ENCODE results near the gene SFXN5.

The SFXN5 gene

GRCh38 chr2:73091164-73091563 lies 19.7 kb upstream of the SFXN5 start:
- no peak for TF ChIP-seq EZH2phosphoT487 (conservative IDR thresholded peaks at IDR 0.05; ENCODE audit: low read length)
- TF ChIP-seq, protein P1, sequence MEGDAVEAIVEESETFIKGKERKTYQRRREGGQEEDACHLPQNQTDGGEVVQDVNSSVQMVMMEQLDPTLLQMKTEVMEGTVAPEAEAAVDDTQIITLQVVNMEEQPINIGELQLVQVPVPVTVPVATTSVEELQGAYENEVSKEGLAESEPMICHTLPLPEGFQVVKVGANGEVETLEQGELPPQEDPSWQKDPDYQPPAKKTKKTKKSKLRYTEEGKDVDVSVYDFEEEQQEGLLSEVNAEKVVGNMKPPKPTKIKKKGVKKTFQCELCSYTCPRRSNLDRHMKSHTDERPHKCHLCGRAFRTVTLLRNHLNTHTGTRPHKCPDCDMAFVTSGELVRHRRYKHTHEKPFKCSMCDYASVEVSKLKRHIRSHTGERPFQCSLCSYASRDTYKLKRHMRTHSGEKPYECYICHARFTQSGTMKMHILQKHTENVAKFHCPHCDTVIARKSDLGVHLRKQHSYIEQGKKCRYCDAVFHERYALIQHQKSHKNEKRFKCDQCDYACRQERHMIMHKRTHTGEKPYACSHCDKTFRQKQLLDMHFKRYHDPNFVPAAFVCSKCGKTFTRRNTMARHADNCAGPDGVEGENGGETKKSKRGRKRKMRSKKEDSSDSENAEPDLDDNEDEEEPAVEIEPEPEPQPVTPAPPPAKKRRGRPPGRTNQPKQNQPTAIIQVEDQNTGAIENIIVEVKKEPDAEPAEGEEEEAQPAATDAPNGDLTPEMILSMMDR (IDR thresholded peaks at IDR 0.05; ENCODE audit: insufficient read depth, low read length, poor library complexity, severe bottlenecking) = no peak
- no peaks in the 10 kb centered on the region for H3K27me3 ChIP-seq (ENCODE audit: low read length)
- no peak overlapping the region for H3K27ac ChIP-seq (ENCODE audit: low read depth, low read length)
- H3K9ac ChIP-seq (ENCODE audit: low read length) = no peak overlapping the region
- H3K4me2 ChIP-seq (ENCODE audit: low read depth, low read length, poor library complexity, severe bottlenecking) = no peak overlapping the region
- no peak overlapping the region for H3K4me3 ChIP-seq (ENCODE audit: insufficient read depth, low read length, poor library complexity, severe bottlenecking)
- H4K20me1 ChIP-seq (ENCODE audit: low read depth, low read length) = no peaks in the 10 kb centered on the region
- H3K36me3 ChIP-seq (ENCODE audit: low read length) = no peaks in the 10 kb centered on the region
- H3F3A ChIP-seq (ENCODE audit: insufficient read depth) = no peaks in the 10 kb centered on the region
- H3K9me2 ChIP-seq (replicated peaks; ENCODE audit: insufficient read depth, low read length) = no peaks in the 10 kb centered on the region
- no peaks in the 10 kb centered on the region for H3K9me3 ChIP-seq (ENCODE audit: insufficient read depth, low read length)
- no peaks in the 10 kb centered on the region for H3K79me2 ChIP-seq (ENCODE audit: insufficient read depth, low read length)
- H2AFZ ChIP-seq (ENCODE audit: low read depth, low read length, severe bottlenecking) = no peak overlapping the region

- Histone ChIP-seq H3F3A (ENCODE audit: insufficient read depth) (no peaks in the 10 kb centered on the region), H3K27me3 (ENCODE audit: low read length) (no peaks in the 10 kb centered on the region), H2AFZ (ENCODE audit: low read depth, low read length, severe bottlenecking) (no peak overlapping the region), H4K20me1 (ENCODE audit: low read depth, low read length) (no peaks in the 10 kb centered on the region), H3K79me2 (ENCODE audit: insufficient read depth, low read length) (no peaks in the 10 kb centered on the region), H3K4me3 (ENCODE audit: insufficient read depth, low read length, poor library complexity, severe bottlenecking) (no peak overlapping the region), H3K27ac (ENCODE audit: low read depth, low read length) (no peak overlapping the region), H3K9me2 (replicated peaks; ENCODE audit: insufficient read depth, low read length) (no peaks in the 10 kb centered on the region), H3K4me2 (ENCODE audit: low read depth, low read length, poor library complexity, severe bottlenecking) (no peak overlapping the region), H3K36me3 (ENCODE audit: low read length) (no peaks in the 10 kb centered on the region), H3K9me3 (ENCODE audit: insufficient read depth, low read length) (no peaks in the 10 kb centered on the region), H3K9ac (ENCODE audit: low read length) (no peak overlapping the region)
- TF ChIP-seq EZH2phosphoT487 (conservative IDR thresholded peaks at IDR 0.05; ENCODE audit: low read length) = no peak
- TF ChIP-seq, protein P1 (IDR thresholded peaks at IDR 0.05; ENCODE audit: insufficient read depth, low read length, poor library complexity, severe bottlenecking) = no peak
These were observed 17.9 kb upstream of the SFXN5 start for GRCh38 chr2:73089270-73090030.

DNA sequence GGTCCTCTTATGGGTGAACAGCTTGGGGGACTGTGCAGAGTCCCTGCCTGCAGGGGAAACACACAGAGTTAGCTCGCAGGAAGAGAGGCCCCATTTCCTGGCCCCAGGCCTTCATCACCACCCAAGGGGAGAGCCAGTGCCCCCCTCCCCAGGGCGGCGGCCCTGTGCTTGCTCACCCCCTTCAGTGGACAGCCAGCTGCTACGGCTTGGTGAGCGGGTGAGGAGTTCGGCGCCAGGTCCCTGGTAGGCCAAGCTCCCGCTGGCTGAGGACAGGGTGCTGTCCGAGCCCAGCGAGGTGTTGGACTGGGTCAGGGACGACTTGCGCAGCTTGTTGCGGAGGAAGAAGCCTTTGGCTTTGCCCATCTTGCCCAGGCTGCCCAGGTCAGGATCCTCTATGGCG lies 17.2 kb upstream of the SFXN5 start:
- Histone ChIP-seq H3K4me2 (ENCODE audit: low read depth, low read length, poor library complexity, severe bottlenecking) (no peak overlapping the region), H3F3A (ENCODE audit: insufficient read depth) (no peaks in the 10 kb centered on the region), H3K27ac (ENCODE audit: low read depth, low read length) (no peak overlapping the region), H2AFZ (ENCODE audit: low read depth, low read length, severe bottlenecking) (no peak overlapping the region), H3K9ac (ENCODE audit: low read length) (no peak overlapping the region), H4K20me1 (ENCODE audit: low read depth, low read length) (no peaks in the 10 kb centered on the region), H3K4me3 (ENCODE audit: insufficient read depth, low read length, poor library complexity, severe bottlenecking) (no peak overlapping the region), H3K36me3 (ENCODE audit: low read length) (no peaks in the 10 kb centered on the region), H3K27me3 (ENCODE audit: low read length) (no peaks in the 10 kb centered on the region), H3K9me2 (replicated peaks; ENCODE audit: insufficient read depth, low read length) (no peaks in the 10 kb centered on the region), H3K79me2 (ENCODE audit: insufficient read depth, low read length) (no peaks in the 10 kb centered on the region), H3K9me3 (ENCODE audit: insufficient read depth, low read length) (no peaks in the 10 kb centered on the region)
- no peak for TF ChIP-seq EZH2phosphoT487 (conservative IDR thresholded peaks at IDR 0.05; ENCODE audit: low read length)
- TF ChIP-seq, protein P1 (IDR thresholded peaks at IDR 0.05; ENCODE audit: insufficient read depth, low read length, poor library complexity, severe bottlenecking) = no peak
